Astrocyte (in vitro differentiated cells and primary cell): Measurements from ENCODE around the gene ZFYVE26.
"Not testable (repeated sequence)": the region's sequence is repeated elsewhere in the genome, so short reads cannot be mapped to it uniquely, and the experiment has no call there.

Experiments used
- CTCF ChIP-seq: IDR thresholded peaks from 2 replicates; pipeline ENCODE4 v1.5.1; 2011; ENCODE audit warnings: low read depth, mild to moderate bottlenecking, inconsistent platforms, low read length, moderate library complexity; ENCODE audit not compliant: insufficient read depth
- EZH2 ChIP-seq: IDR thresholded peaks from 2 replicates; pipeline ENCODE4 v1.6.1; 2012; ENCODE audit warnings: mild to moderate bottlenecking, low read length, inconsistent platforms; ENCODE audit not compliant: insufficient read depth

GRCh38 chr14:67818476-67818875, 2.1 kb upstream of the ZFYVE26 start:
- not testable (repeated sequence) for TF ChIP-seq CTCF, EZH2
